Vagina (tissue), 2 donors: ENCODE measurements around the gene CCT4. TPM values are rescaled to one million over a fixed set of nuclear protein-coding genes. Genes with fewer than 3 reads are reported as not detected.

ENCODE experiments used
- DNase-seq, 2 donors: peaks; one replicate each; pipeline ENCODE4 v3.0.0-alpha.2; 2017; ENCODE audit errors: extremely low spot score in 2 of 2
- H3K27ac ChIP-seq: fragments of 200-600 bp; sonication (generic); one replicate; pipeline ENCODE4 v1.5.1; 2019
- H3K27me3 ChIP-seq: fragments of 200-600 bp; sonication (generic); one replicate; pipeline ENCODE4 v1.5.1; 2019
- H3K36me3 ChIP-seq, 2 donors: fragments of 200-600 bp; sonication (generic); one replicate each; pipeline ENCODE4 v1.5.1; 2017 to 2019
- H3K4me1 ChIP-seq: fragments of 200-600 bp; sonication (generic); one replicate; pipeline ENCODE4 v1.5.1; 2019
- H3K4me3 ChIP-seq, 2 donors: fragments of 200-600 bp; sonication (generic); 1 replicate in 1 of 2; 2 replicates in 1 of 2; pipeline ENCODE4 v1.5.1; 2016 to 2019
- H3K9me3 ChIP-seq: fragments of 200-600 bp; sonication (generic); one replicate; pipeline ENCODE4 v1.5.1; 2019
- POLR2A ChIP-seq, 2 donors: fragments of 450-650 bp; IDR thresholded peaks; one replicate each; pipeline ENCODE4 v1.6.1; 2017; ENCODE audit warnings: antibody characterized with exemption in 2 of 2, mild to moderate bottlenecking in 2 of 2, moderate library complexity in 2 of 2
- POLR2AphosphoS5 ChIP-seq, 2 donors: sonication (generic); formaldehyde crosslinking; IDR thresholded peaks; one replicate each; pipeline ENCODE4 v1.9.0; 2017; ENCODE audit warnings: antibody characterized with exemption in 2 of 2, mild to moderate bottlenecking in 2 of 2, low read depth in 1 of 2; ENCODE audit not compliant: insufficient read depth in 1 of 2
- intact Hi-C: fragments of 100-400 bp; cut with DNase I; formaldehyde crosslinking; loops from one replicate; pipeline ENCODE4 v1.15.1; 2023
- total RNA-seq: library from RNA; depleted of rRNA; stranded (reverse); fragments of >200 nt; gene quantifications from one replicate; pipeline ENCODE4 v1.2.3, GENCODE V29; 2016
- TF ChIP-seq, protein P1 (sequence below), 3 experiments: fragments of 450-650 bp in 2 of 3; fragments of 200-600 bp in 1 of 3; sonication (generic) in 1 of 3; IDR thresholded peaks; one replicate each; pipeline ENCODE4 v1.5.1; 2017 to 2019; ENCODE audit warnings: antibody characterized with exemption in 3 of 3, mild to moderate bottlenecking in 2 of 3, moderate library complexity in 2 of 3

The CCT4 gene
- total RNA-seq, 1 donor from 2014 or later = 72.7 TPM

DNA sequence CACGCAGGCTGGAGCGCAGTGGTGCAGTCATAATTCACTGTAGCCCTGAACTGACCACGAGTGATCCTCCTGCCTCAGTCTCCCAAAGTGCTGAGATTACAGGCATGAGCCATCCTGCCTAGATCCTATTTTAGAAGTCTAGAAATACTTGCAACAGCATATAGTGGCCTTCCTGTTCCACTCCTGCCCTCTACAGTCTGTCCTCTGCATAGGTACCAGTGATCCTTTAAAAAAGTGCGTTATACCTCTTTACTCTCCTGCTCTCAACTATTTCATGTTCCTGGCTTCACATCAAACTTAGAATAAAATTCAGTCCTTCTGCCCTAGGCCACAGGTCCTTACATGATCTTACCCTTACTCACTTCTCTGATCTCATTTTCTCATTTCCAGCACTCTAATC lies 23.1 kb upstream of the CCT4 start:
- Histone ChIP-seq H3K27me3 (no peaks in the 10 kb centered on the region), H3K4me3 (no peak overlapping the region), H3K4me1 (peaks cover 9% of the 10 kb centered on the region), H3K36me3 (no peaks in the 10 kb centered on the region), H3K27ac (no peak overlapping the region), H3K9me3 (no peaks in the 10 kb centered on the region)
- intact Hi-C loops = no loop called here
- TF ChIP-seq POLR2A (IDR thresholded peaks at IDR 0.05) = no peak
- TF ChIP-seq POLR2AphosphoS5 (IDR thresholded peaks at IDR 0.05; ENCODE audit: insufficient read depth in 1 of 2, low read depth in 1 of 2) = no peak
- TF ChIP-seq, protein P1, sequence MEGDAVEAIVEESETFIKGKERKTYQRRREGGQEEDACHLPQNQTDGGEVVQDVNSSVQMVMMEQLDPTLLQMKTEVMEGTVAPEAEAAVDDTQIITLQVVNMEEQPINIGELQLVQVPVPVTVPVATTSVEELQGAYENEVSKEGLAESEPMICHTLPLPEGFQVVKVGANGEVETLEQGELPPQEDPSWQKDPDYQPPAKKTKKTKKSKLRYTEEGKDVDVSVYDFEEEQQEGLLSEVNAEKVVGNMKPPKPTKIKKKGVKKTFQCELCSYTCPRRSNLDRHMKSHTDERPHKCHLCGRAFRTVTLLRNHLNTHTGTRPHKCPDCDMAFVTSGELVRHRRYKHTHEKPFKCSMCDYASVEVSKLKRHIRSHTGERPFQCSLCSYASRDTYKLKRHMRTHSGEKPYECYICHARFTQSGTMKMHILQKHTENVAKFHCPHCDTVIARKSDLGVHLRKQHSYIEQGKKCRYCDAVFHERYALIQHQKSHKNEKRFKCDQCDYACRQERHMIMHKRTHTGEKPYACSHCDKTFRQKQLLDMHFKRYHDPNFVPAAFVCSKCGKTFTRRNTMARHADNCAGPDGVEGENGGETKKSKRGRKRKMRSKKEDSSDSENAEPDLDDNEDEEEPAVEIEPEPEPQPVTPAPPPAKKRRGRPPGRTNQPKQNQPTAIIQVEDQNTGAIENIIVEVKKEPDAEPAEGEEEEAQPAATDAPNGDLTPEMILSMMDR (IDR thresholded peaks at IDR 0.05) = no peak
- no peak for DNase-seq

DNA sequence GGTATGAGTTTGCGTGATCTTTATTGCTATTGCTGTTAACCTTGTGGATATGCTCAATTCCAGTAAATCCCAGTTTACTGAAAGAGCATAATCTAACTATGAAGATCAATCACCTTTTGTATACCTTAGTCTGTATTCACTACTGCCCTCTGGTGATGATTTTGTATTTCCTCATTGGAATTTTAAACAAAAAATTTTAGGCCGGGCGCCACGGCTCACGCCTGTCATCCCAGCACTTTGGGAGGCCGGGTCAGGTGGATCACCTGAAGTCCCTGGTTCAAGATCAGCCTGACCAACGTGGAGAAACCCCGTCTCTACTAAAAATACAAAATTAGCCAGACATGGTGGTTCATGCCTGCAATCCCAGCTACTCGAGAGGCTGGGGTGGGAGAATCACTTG lies 22.1 kb upstream of the CCT4 start:
- DNase-seq = no peak
- no peaks in the 10 kb centered on the region for H3K36me3 ChIP-seq
- no peak for TF ChIP-seq POLR2A (IDR thresholded peaks at IDR 0.05)
- no peak for TF ChIP-seq POLR2AphosphoS5 (IDR thresholded peaks at IDR 0.05; ENCODE audit: insufficient read depth in 1 of 2, low read depth in 1 of 2)
- TF ChIP-seq, protein P1 (IDR thresholded peaks at IDR 0.05) = no peak
- intact Hi-C loops = no loop called here
- H3K9me3 ChIP-seq = no peaks in the 10 kb centered on the region
- peaks cover 14% of the 10 kb centered on the region for H3K4me1 ChIP-seq
- no peak overlapping the region for H3K4me3 ChIP-seq
- no peaks in the 10 kb centered on the region for H3K27me3 ChIP-seq
- no peak overlapping the region for H3K27ac ChIP-seq

DNA sequence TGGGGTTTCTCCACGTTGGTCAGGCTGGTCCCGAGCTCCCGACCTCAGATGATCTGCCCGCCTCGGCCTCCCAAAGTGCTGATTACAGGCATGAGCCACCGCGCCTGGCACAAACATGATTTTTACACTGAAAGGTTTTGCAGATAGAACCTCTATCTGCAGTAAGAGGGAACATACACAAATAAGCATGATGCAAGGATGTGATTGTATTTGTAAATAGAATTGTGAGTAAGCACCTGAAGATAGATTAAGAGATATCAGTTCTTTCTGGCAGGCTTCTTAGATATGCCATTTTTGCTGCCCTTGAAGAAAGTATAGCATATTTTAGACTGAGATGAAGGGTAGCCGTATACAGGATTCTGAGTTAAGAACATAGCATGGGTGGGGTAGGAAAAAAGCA lies 20.7 kb upstream of the CCT4 start:
- H3K27me3 ChIP-seq = no peaks in the 10 kb centered on the region

DNA sequence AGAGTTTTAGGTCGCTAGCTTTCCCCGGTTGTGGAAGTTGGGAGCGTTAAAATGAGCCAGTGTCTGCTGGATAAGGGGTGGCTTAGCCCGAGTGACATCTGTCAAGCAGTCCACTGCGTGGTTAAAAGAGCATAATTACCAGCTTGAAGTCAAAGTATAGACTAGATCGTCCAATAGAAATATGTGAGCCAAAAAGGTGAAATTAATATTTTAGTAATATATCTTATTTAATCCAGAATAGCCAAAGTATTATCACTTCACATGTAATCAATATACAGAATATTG lies 17.7 kb upstream of the CCT4 start:
- Histone ChIP-seq H3K27me3 (no peaks in the 10 kb centered on the region), H3K27ac (peak overlapping the region; percentile 71), H3K36me3 (no peaks in the 10 kb centered on the region), H3K4me3 (peak overlapping the region; percentile 82 to 85), H3K9me3 (no peaks in the 10 kb centered on the region), H3K4me1 (peaks cover 19% of the 10 kb centered on the region)
- intact Hi-C loops = no loop called here
- TF ChIP-seq, protein P1 (IDR thresholded peaks at IDR 0.05) = no peak
- TF ChIP-seq POLR2A (IDR thresholded peaks at IDR 0.05) (no peak), POLR2AphosphoS5 (IDR thresholded peaks at IDR 0.05; ENCODE audit: insufficient read depth in 1 of 2, low read depth in 1 of 2) (no peak)
- no peak for DNase-seq

More for the DNA sequence above, 20.7 kb upstream of the CCT4 start:
- H3K9me3 ChIP-seq = no peaks in the 10 kb centered on the region
- H3K36me3 ChIP-seq = no peaks in the 10 kb centered on the region
- intact Hi-C loops = no loop called here
- peaks cover 19% of the 10 kb centered on the region for H3K4me1 ChIP-seq
- no peak overlapping the region for H3K4me3 ChIP-seq
- no peak for TF ChIP-seq POLR2AphosphoS5 (IDR thresholded peaks at IDR 0.05; ENCODE audit: insufficient read depth in 1 of 2, low read depth in 1 of 2)
- TF ChIP-seq, protein P1 (IDR thresholded peaks at IDR 0.05) = no peak
- TF ChIP-seq POLR2A (IDR thresholded peaks at IDR 0.05) = no peak
- H3K27ac ChIP-seq = no peak overlapping the region
- no peak for DNase-seq

DNA sequence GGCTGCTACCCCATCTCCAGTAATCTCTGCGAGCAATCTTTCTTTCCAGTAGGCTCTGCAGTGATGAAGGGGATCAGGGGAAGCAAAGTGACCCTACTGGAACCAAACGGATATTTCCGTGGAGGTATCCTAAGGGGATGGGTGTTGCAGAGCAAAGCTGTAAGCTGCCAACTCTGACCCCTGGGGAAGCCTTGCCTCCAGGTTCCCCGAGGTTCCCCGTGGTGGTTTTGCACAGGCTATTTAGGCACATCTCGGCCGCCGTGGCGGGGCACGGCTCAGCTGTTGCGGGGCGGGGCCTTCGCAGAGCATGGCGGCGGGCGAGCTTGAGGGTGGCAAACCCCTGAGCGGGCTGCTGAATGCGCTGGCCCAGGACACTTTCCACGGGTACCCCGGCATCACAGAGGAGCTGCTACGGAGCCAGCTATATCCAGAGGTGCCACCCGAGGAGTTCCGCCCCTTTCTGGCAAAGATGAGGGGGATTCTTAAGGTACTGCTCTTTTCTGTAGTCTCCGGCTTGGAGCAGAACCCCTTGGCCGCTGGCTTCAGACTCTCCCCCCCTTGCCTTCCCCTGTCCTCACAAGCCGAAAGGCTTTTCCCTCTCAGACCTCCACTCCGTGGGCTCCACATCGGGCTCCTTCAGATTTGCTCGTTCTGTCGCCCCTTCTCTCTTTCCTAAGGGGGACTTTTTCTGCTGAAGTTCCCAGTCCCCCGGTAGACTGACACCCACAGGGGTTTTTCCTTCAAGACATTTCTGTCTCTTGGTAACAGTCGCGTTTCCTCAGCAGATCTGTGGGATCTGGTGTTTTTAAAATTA lies 17.1 kb upstream of the CCT4 start, which contains the start of gene COMMD1:
COMMD1 (plus strand) TSS at position 303 of the 814 bp plus-strand sequence; CDS start at position 308, 5 bp downstream.
- Histone ChIP-seq H3K36me3 (no peaks in the 10 kb centered on the region), H3K4me3 (peak within 1 kb of the TSS; percentile 82 to 85), H3K27me3 (no peaks in the 10 kb centered on the region), H3K9me3 (no peaks in the 10 kb centered on the region), H3K4me1 (peaks cover 19% of the 10 kb centered on the region), H3K27ac (peak within 1 kb of the TSS; percentile 71)
- DNase-seq = peak in 1 of 2 donors; percentile 90
- peak in 1 of 2 donors; percentile 15 for TF ChIP-seq POLR2A (IDR thresholded peaks at IDR 0.05)
- TF ChIP-seq, protein P1 (IDR thresholded peaks at IDR 0.05) = peak in 1 of 3 experiments; percentile 17
- TF ChIP-seq POLR2AphosphoS5 (IDR thresholded peaks at IDR 0.05; ENCODE audit: insufficient read depth in 1 of 2, low read depth in 1 of 2) = peak; percentile 72 to 74
- intact Hi-C loops = no loop called here
